B cell (primary cell): Measurements from ENCODE around the gene KIRREL1. TPM values are rescaled to one million over a fixed set of nuclear protein-coding genes. Genes with fewer than 3 reads are reported as not detected.

Experiments used
- ATAC-seq: fragments of 200-7000 bp; cut with Tn5 transposase; one replicate; pipeline ENCODE4 v1.10.0; 2021; ENCODE audit warnings: low read depth, mild to moderate bottlenecking, moderate number of reproducible peaks, moderate library complexity
- CTCF ChIA-PET: fragments of 350-600 bp; sonication (Branson Sonifier 250); formaldehyde crosslinking; loops from one replicate; lab custom pipeline; 2021; ENCODE audit warnings: antibody characterized with exemption, inconsistent platforms; lab: Charles Lee
- POLR2A ChIA-PET: fragments of 350-600 bp; sonication (Branson Sonifier 250); formaldehyde crosslinking; loops from one replicate; lab custom pipeline; 2021; ENCODE audit warnings: antibody characterized with exemption; lab: Charles Lee
- DNase-seq: peaks from one replicate; pipeline ENCODE4 v3.0.0; 2013
- H2AFZ ChIP-seq: 2 replicates; pipeline ENCODE4 v1.6.1; 2012; ENCODE audit warnings: mild to moderate bottlenecking, low read depth, low read length; ENCODE audit not compliant: insufficient read depth, poor library complexity, severe bottlenecking
- H3K27ac ChIP-seq, 2 donors: 1 replicate in 1 of 2; 2 replicates in 1 of 2; pipeline ENCODE4 v1.5.1; 2012 to 2013; ENCODE audit warnings: low read length in 2 of 2, mild to moderate bottlenecking in 2 of 2, moderate library complexity in 1 of 2
- H3K27me3 ChIP-seq, 4 experiments: fragments of 200-600 bp in 1 of 4; sonication (generic) in 1 of 4; replicated peaks in 1 of 4; 1 replicate in 2 of 4; 2 replicates in 2 of 4; pipeline versions ENCODE4 v1.6.1 to v1.7.0; 2013 to 2016; ENCODE audit warnings: low read length in 3 of 4, mild to moderate bottlenecking in 2 of 4, mixed read lengths in 1 of 4, moderate library complexity in 1 of 4; ENCODE audit not compliant: insufficient read depth in 4 of 4, control insufficient read depth in 3 of 4; ENCODE audit errors: control extremely low read depth in 1 of 4
- H3K36me3 ChIP-seq, 2 experiments: replicated peaks in 1 of 2; 1 replicate in 1 of 2; 2 replicates in 1 of 2; pipeline versions ENCODE4 v1.6.1 to v1.7.1; 2013; ENCODE audit warnings: low read length in 1 of 2; ENCODE audit not compliant: insufficient read depth in 2 of 2, control insufficient read depth in 1 of 2; ENCODE audit errors: control extremely low read depth in 1 of 2, extremely low read depth in 1 of 2
- H3K4me1 ChIP-seq, 2 donors: fragments of 200-600 bp in 1 of 2; sonication (generic) in 1 of 2; 1 replicate in 1 of 2; 2 replicates in 1 of 2; pipeline versions ENCODE4 v1.5.1 to v1.6.1; 2013 to 2017; ENCODE audit warnings: low read length in 2 of 2; ENCODE audit not compliant: control insufficient read depth in 2 of 2, insufficient read depth in 2 of 2
- H3K4me2 ChIP-seq: replicated peaks from 2 replicates; pipeline ENCODE3; 2012; ENCODE audit warnings: mild to moderate bottlenecking, low read depth, low read length; ENCODE audit not compliant: poor library complexity, severe bottlenecking
- H3K4me3 ChIP-seq, 5 experiments: fragments of 200-600 bp in 1 of 5; sonication (generic) in 1 of 5; 1 replicate in 3 of 5; 2 replicates in 2 of 5; pipeline versions ENCODE4 v1.5.1 to v1.7.0; 2011 to 2016; ENCODE audit warnings: low read length in 4 of 5, mild to moderate bottlenecking in 4 of 5, low read depth in 2 of 5, control low read depth in 1 of 5, moderate library complexity in 1 of 5; ENCODE audit not compliant: insufficient read depth in 1 of 5; ENCODE audit errors: control extremely low read depth in 1 of 5, extremely low read depth in 1 of 5
- H3K79me2 ChIP-seq: fragments of 200-600 bp; sonication (generic); one replicate; pipeline ENCODE4 v1.6.0; 2016; ENCODE audit warnings: low read length; ENCODE audit not compliant: control insufficient read depth, insufficient read depth
- H3K9ac ChIP-seq: fragments of 200-600 bp; sonication (generic); 2 replicates; pipeline ENCODE4 v1.6.1; 2017; ENCODE audit warnings: mild to moderate bottlenecking, low read length, moderate library complexity
- H3K9me3 ChIP-seq, 3 donors: one replicate each; pipeline versions ENCODE4 v1.6.1 to v1.7.1; 2013; ENCODE audit warnings: low read length in 2 of 3; ENCODE audit not compliant: control insufficient read depth in 2 of 3, insufficient read depth in 1 of 3; ENCODE audit errors: control extremely low read depth in 1 of 3
- H4K20me1 ChIP-seq: 2 replicates; pipeline ENCODE4 v1.6.0; 2012; ENCODE audit warnings: mild to moderate bottlenecking, low read length; ENCODE audit not compliant: insufficient read depth, control insufficient read depth, poor library complexity, severe bottlenecking
- H3K27ac Mint-ChIP-seq: one replicate; pipeline ENCODE4 v1.8.0; 2021; ENCODE audit warnings: mixed read lengths
- H3K27me3 Mint-ChIP-seq: one replicate; pipeline ENCODE4 v1.8.0; 2021; ENCODE audit warnings: mixed read lengths
- H3K4me1 Mint-ChIP-seq: one replicate; pipeline ENCODE4 v1.8.0; 2021; ENCODE audit warnings: mixed read lengths
- H3K4me3 Mint-ChIP-seq: one replicate; pipeline ENCODE4 v1.8.0; 2021; ENCODE audit warnings: mixed read lengths
- H3K9me3 Mint-ChIP-seq: one replicate; pipeline ENCODE4 v1.8.0; 2022; ENCODE audit warnings: mixed read lengths; ENCODE audit not compliant: insufficient read depth
- EZH2 ChIP-seq: IDR thresholded peaks from 2 replicates; pipeline ENCODE4 v1.6.1; 2012; ENCODE audit warnings: borderline replicate concordance, low read depth, mild to moderate bottlenecking, moderate library complexity, low read length; ENCODE audit not compliant: insufficient read depth, poor library complexity, severe bottlenecking
- WGBS: methylation state at CpG from one replicate; pipeline ENCODE4 v1.1.5; 2013; ENCODE audit warnings: missing lambda C conversion rate; ENCODE audit not compliant: insufficient coverage; 5-methylcytosine and 5-hydroxymethylcytosine counted together
- intact Hi-C: fragments of 100-400 bp; cut with micrococcal nuclease; formaldehyde crosslinking; loops from one replicate; pipeline ENCODE4 v1.10.0; 2022
- polyA plus RNA-seq: library from polyadenylated mRNA; depleted of rRNA; stranded (reverse); fragments of >200 nt; gene quantifications from 2 replicates; pipeline ENCODE4 v1.2.3, GENCODE V29; 2012
- total RNA-seq, 2 donors: library from RNA; stranded (reverse); fragments of 120-200 nt in 1 of 2; gene quantifications; 1 replicate in 1 of 2; 2 replicates in 1 of 2; pipeline versions ENCODE4 v1.2.3 to v1.2.4, GENCODE V29; 2013 to 2022
- TF ChIP-seq, protein P1 (sequence below): fragments of 200-600 bp; IDR thresholded peaks from one replicate; pipeline ENCODE4 v1.8.0; 2022; ENCODE audit warnings: antibody characterized with exemption, mild to moderate bottlenecking

The KIRREL1 gene
- total and polyA plus RNA-seq, 2 donors (not counting 1 experiment from before 2014, with no cell fraction given): not detected

GRCh38 chr1:158025576-158026230 lies 32.3 kb downstream of the KIRREL1 start:
- Histone ChIP-seq H3K9me3 (no peaks in the 10 kb centered on the region), H3K4me1 (no peaks in the 10 kb centered on the region), H3K4me3 (no peak overlapping the region), H3K79me2 (no peaks in the 10 kb centered on the region), H3K9ac (no peak overlapping the region), H4K20me1 (no peaks in the 10 kb centered on the region), H3K27ac (no peak overlapping the region), H3K36me3 (no peaks in the 10 kb centered on the region), H3K4me2 (no peak overlapping the region), H3K27me3 (peaks cover 0 to 4% (median 0%) of the 10 kb centered on the region in 4 experiments), H2AFZ (no peak overlapping the region)
- DNase-seq (no peak), ATAC-seq (no peak)
- Mint-ChIP-seq H3K27ac (no peak overlapping the region), H3K4me3 (no peak overlapping the region), H3K4me1 (no peaks in the 10 kb centered on the region), H3K27me3 (peaks cover 17% of the 10 kb centered on the region), H3K9me3 (no peaks in the 10 kb centered on the region)
- CTCF ChIA-PET: no interaction called here
- POLR2A ChIA-PET: no interaction called here
- intact Hi-C loops: no loop called here
- WGBS: 97% methylated on average over 3 of the region's 6 CpGs
- TF ChIP-seq, protein P1, sequence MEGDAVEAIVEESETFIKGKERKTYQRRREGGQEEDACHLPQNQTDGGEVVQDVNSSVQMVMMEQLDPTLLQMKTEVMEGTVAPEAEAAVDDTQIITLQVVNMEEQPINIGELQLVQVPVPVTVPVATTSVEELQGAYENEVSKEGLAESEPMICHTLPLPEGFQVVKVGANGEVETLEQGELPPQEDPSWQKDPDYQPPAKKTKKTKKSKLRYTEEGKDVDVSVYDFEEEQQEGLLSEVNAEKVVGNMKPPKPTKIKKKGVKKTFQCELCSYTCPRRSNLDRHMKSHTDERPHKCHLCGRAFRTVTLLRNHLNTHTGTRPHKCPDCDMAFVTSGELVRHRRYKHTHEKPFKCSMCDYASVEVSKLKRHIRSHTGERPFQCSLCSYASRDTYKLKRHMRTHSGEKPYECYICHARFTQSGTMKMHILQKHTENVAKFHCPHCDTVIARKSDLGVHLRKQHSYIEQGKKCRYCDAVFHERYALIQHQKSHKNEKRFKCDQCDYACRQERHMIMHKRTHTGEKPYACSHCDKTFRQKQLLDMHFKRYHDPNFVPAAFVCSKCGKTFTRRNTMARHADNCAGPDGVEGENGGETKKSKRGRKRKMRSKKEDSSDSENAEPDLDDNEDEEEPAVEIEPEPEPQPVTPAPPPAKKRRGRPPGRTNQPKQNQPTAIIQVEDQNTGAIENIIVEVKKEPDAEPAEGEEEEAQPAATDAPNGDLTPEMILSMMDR: no peak
- no peak for TF ChIP-seq EZH2

DNA sequence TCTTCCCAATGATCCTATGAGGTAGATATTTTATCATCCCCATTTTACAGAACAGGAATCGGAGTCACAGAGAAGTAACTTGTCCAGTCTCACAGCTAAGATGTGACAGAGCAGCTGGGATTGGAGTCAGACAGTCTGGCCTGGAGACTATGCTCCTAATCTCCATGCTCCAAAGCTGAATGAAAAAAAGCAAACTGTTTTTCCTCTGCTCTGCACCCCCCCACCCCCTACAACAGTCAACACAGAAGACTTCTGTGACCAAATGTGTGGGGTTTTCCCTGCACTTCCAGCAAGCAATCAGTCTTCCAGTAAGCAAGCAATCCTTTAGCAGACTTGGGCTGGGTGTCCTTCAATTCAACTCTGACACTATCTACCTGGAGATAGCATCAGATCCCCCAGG lies 33.2 kb downstream of the KIRREL1 start:
- Histone ChIP-seq H2AFZ (no peak overlapping the region), H3K36me3 (no peaks in the 10 kb centered on the region), H3K9ac (no peak overlapping the region), H3K4me2 (no peak overlapping the region), H3K27me3 (peaks cover 0 to 4% (median 0%) of the 10 kb centered on the region in 4 experiments), H3K4me1 (no peaks in the 10 kb centered on the region), H3K4me3 (no peak overlapping the region), H3K27ac (no peak overlapping the region), H3K79me2 (no peaks in the 10 kb centered on the region), H3K9me3 (no peaks in the 10 kb centered on the region), H4K20me1 (no peaks in the 10 kb centered on the region)
- intact Hi-C loops: no loop called here
- no peak for TF ChIP-seq EZH2
- TF ChIP-seq, protein P1: no peak
- no peak overlapping the region for H3K4me3 Mint-ChIP-seq
- no peaks in the 10 kb centered on the region for H3K4me1 Mint-ChIP-seq
- no peaks in the 10 kb centered on the region for H3K9me3 Mint-ChIP-seq
- ATAC-seq (no peak), DNase-seq (no peak)
- WGBS: 100% methylated on average over 1 of the region's 1 CpG
- POLR2A ChIA-PET: no interaction called here
- peaks cover 17% of the 10 kb centered on the region for H3K27me3 Mint-ChIP-seq
- H3K27ac Mint-ChIP-seq: no peak overlapping the region
- CTCF ChIA-PET: no interaction called here
